Vagina (tissue), 2 donors: ENCODE results near the gene ABT1. TPM values are rescaled to one million over a fixed set of nuclear protein-coding genes. Genes with fewer than 3 reads are reported as not detected.

Experiments
- DNase-seq, 2 donors: peaks; one replicate each; pipeline ENCODE4 v3.0.0-alpha.2; 2017; ENCODE audit errors: extremely low spot score in 2 of 2
- H3K27ac ChIP-seq: fragments of 200-600 bp; sonication (generic); one replicate; pipeline ENCODE4 v1.5.1; 2019
- H3K27me3 ChIP-seq: fragments of 200-600 bp; sonication (generic); one replicate; pipeline ENCODE4 v1.5.1; 2019
- H3K36me3 ChIP-seq, 2 donors: fragments of 200-600 bp; sonication (generic); one replicate each; pipeline ENCODE4 v1.5.1; 2017 to 2019
- H3K4me1 ChIP-seq: fragments of 200-600 bp; sonication (generic); one replicate; pipeline ENCODE4 v1.5.1; 2019
- H3K4me3 ChIP-seq, 2 donors: fragments of 200-600 bp; sonication (generic); 1 replicate in 1 of 2; 2 replicates in 1 of 2; pipeline ENCODE4 v1.5.1; 2016 to 2019
- H3K9me3 ChIP-seq: fragments of 200-600 bp; sonication (generic); one replicate; pipeline ENCODE4 v1.5.1; 2019
- POLR2A ChIP-seq, 2 donors: fragments of 450-650 bp; IDR thresholded peaks; one replicate each; pipeline ENCODE4 v1.6.1; 2017; ENCODE audit warnings: antibody characterized with exemption in 2 of 2, mild to moderate bottlenecking in 2 of 2, moderate library complexity in 2 of 2
- POLR2AphosphoS5 ChIP-seq, 2 donors: sonication (generic); formaldehyde crosslinking; IDR thresholded peaks; one replicate each; pipeline ENCODE4 v1.9.0; 2017; ENCODE audit warnings: antibody characterized with exemption in 2 of 2, mild to moderate bottlenecking in 2 of 2, low read depth in 1 of 2; ENCODE audit not compliant: insufficient read depth in 1 of 2
- intact Hi-C: fragments of 100-400 bp; cut with DNase I; formaldehyde crosslinking; loops from one replicate; pipeline ENCODE4 v1.15.1; 2023
- total RNA-seq: library from RNA; depleted of rRNA; stranded (reverse); fragments of >200 nt; gene quantifications from one replicate; pipeline ENCODE4 v1.2.3, GENCODE V29; 2016
- TF ChIP-seq, protein P1 (sequence below), 3 experiments: fragments of 450-650 bp in 2 of 3; fragments of 200-600 bp in 1 of 3; sonication (generic) in 1 of 3; IDR thresholded peaks; one replicate each; pipeline ENCODE4 v1.5.1; 2017 to 2019; ENCODE audit warnings: antibody characterized with exemption in 3 of 3, mild to moderate bottlenecking in 2 of 3, moderate library complexity in 2 of 3

ABT1 gene
- total RNA-seq, 1 donor from 2014 or later, result 24.8 TPM

DNA sequence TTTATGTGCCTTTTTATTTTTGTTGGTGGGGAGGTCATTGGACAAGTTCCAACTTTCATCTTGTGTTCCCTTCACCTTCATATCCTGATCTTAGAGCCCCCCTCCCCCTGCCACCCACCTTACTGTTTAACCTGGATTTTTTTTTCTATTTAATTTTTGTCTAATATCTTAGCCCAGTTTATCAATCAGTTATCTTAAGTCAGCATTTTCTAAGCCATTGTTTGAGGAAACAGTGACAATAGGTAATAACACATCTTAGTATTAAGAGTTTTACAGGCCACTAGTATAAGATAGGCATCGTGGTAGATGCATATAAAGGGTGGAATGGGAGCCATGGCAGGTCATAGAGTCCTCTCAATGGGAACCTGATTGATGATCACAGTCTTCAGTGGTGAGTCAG lies 2.4 kb downstream of the ABT1 start:
- no peak overlapping the region for H3K27ac ChIP-seq
- TF ChIP-seq, protein P1, sequence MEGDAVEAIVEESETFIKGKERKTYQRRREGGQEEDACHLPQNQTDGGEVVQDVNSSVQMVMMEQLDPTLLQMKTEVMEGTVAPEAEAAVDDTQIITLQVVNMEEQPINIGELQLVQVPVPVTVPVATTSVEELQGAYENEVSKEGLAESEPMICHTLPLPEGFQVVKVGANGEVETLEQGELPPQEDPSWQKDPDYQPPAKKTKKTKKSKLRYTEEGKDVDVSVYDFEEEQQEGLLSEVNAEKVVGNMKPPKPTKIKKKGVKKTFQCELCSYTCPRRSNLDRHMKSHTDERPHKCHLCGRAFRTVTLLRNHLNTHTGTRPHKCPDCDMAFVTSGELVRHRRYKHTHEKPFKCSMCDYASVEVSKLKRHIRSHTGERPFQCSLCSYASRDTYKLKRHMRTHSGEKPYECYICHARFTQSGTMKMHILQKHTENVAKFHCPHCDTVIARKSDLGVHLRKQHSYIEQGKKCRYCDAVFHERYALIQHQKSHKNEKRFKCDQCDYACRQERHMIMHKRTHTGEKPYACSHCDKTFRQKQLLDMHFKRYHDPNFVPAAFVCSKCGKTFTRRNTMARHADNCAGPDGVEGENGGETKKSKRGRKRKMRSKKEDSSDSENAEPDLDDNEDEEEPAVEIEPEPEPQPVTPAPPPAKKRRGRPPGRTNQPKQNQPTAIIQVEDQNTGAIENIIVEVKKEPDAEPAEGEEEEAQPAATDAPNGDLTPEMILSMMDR (IDR thresholded peaks at IDR 0.05), result no peak
- TF ChIP-seq POLR2AphosphoS5 (IDR thresholded peaks at IDR 0.05; ENCODE audit: insufficient read depth in 1 of 2, low read depth in 1 of 2), result no peak
- no peak for TF ChIP-seq POLR2A (IDR thresholded peaks at IDR 0.05)
- H3K4me1 ChIP-seq, result peaks cover 26% of the 10 kb centered on the region
- no peaks in the 10 kb centered on the region for H3K9me3 ChIP-seq
- H3K27me3 ChIP-seq, result no peaks in the 10 kb centered on the region
- intact Hi-C loops, result loop anchor here (10.0 kb wide), 1 partner anchor 254 kb away; no protein-coding TSS in a partner anchor
- DNase-seq, result no peak
- peaks cover 0 to 20% of the 10 kb centered on the region in 2 donors for H3K36me3 ChIP-seq
- no peak overlapping the region for H3K4me3 ChIP-seq

DNA sequence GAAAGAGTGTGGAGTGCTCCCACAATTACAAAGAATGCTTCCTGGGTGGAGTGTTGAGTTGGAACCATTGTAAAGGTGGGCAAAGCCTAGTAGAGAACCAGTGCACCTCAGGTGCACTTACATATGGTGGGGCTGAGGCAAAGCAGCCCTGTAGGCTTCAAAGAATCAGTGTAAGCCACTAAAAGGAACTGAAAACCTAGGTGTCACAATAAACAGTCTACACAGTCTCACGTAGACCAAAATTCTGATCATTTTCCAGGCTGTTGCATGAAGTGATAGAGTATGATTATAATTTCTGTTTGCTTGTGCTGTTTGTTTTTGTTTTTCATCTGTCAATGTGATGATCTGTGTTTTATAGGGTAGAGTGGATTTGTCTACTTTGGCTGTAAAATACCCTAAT lies 2.8 kb downstream of the ABT1 start:
- Histone ChIP-seq H3K4me1 (peaks cover 26% of the 10 kb centered on the region), H3K27me3 (no peaks in the 10 kb centered on the region), H3K9me3 (no peaks in the 10 kb centered on the region), H3K4me3 (no peak overlapping the region), H3K27ac (no peak overlapping the region), H3K36me3 (peaks cover 0 to 20% of the 10 kb centered on the region in 2 donors)
- TF ChIP-seq POLR2AphosphoS5 (IDR thresholded peaks at IDR 0.05; ENCODE audit: insufficient read depth in 1 of 2, low read depth in 1 of 2) (no peak), POLR2A (IDR thresholded peaks at IDR 0.05) (no peak)
- TF ChIP-seq, protein P1 (IDR thresholded peaks at IDR 0.05), result no peak
- intact Hi-C loops, result loop anchor here (10.0 kb wide), 1 partner anchor 255 kb away; no protein-coding TSS in a partner anchor
- no peak for DNase-seq

DNA sequence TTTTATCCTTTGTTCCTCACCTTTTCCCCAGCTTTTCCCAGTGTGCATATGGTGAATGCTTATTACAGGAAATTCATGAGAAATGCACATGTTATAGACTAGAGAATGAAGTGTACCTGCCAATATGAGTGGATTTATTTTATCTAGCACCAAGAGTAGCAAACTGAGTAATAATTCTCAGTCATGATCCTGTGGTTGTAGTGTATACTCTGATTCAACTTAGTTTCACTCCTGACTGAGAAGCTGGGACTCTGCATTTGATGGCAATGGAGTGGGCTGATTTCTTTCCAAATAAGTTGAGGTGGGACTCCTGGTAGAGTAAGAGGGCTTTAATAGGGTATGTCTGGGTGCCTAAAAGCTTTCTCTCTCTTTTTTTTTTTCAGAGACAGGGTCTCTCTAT lies 4.0 kb downstream of the ABT1 start:
- Histone ChIP-seq H3K36me3 (peaks cover 0 to 20% of the 10 kb centered on the region in 2 donors), H3K4me1 (peaks cover 19% of the 10 kb centered on the region), H3K4me3 (no peak overlapping the region), H3K27me3 (no peaks in the 10 kb centered on the region), H3K9me3 (no peaks in the 10 kb centered on the region), H3K27ac (no peak overlapping the region)
- intact Hi-C loops, result no loop called here
- TF ChIP-seq POLR2A (IDR thresholded peaks at IDR 0.05) (no peak), POLR2AphosphoS5 (IDR thresholded peaks at IDR 0.05; ENCODE audit: insufficient read depth in 1 of 2, low read depth in 1 of 2) (no peak)
- TF ChIP-seq, protein P1 (IDR thresholded peaks at IDR 0.05), result no peak
- no peak for DNase-seq

DNA sequence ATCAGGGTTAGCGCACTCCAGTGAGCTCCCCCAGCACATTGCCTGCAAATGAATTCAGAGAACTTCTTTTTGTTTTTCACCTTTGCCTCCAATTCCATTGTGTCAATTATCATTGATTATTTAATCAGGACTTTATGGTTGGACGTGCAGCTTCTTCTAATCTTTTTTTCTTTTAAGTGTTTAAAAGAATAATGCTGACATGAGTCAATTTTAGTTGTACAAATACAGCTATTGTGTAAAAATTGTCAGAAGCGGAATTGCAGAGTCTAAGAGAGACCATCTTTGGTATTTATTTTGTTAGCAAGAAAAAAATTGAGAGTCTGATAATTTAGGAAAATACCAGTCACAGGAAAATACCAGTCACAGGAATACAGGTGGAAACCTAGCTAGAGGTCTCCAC lies 5.5 kb downstream of the ABT1 start:
- DNase-seq, result no peak
- TF ChIP-seq POLR2A (IDR thresholded peaks at IDR 0.05), result no peak
- intact Hi-C loops, result no loop called here
- no peak overlapping the region for H3K27ac ChIP-seq
- no peaks in the 10 kb centered on the region for H3K9me3 ChIP-seq
- peaks cover 13% of the 10 kb centered on the region for H3K4me1 ChIP-seq
- peaks cover 0 to 20% of the 10 kb centered on the region in 2 donors for H3K36me3 ChIP-seq
- no peaks in the 10 kb centered on the region for H3K27me3 ChIP-seq
- no peak overlapping the region for H3K4me3 ChIP-seq

DNA sequence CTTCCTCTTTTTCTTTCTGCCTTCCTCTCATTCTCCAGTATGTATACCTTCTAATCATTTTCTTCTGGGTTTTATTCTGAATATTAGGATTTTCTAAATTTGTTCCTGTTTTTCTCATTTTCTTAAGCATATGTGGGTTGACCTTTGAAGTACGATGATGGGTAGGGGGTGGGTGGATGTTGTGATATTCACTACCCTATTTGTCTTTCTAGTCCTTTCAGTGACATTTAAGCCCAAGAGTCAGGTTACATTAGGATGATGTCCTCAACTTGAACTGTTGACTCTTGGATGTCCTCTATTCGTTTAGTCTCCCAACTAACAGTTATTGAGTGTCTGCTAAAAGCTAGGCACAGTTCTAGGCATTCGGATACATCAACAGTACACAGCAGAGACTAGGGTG lies 7.3 kb downstream of the ABT1 start:
- DNase-seq, result no peak
- Histone ChIP-seq H3K4me3 (no peak overlapping the region), H3K27me3 (no peaks in the 10 kb centered on the region), H3K36me3 (peaks cover 0 to 8% of the 10 kb centered on the region in 2 donors), H3K9me3 (no peaks in the 10 kb centered on the region), H3K27ac (no peak overlapping the region), H3K4me1 (no peaks in the 10 kb centered on the region)
- intact Hi-C loops, result no loop called here
- TF ChIP-seq, protein P1 (IDR thresholded peaks at IDR 0.05), result no peak
- TF ChIP-seq POLR2AphosphoS5 (IDR thresholded peaks at IDR 0.05; ENCODE audit: insufficient read depth in 1 of 2, low read depth in 1 of 2), result no peak
